Endothelial cell of umbilical vein (primary cell): ENCODE data around the gene TBCD. TPM values are rescaled to one million over a fixed set of nuclear protein-coding genes. Genes with fewer than 3 reads are reported as not detected.

Experiments
- BruUV-seq: library from RNA; stranded (reverse); fragments of 400-500 nt; replicated peaks from 2 replicates; lab custom pipeline; 2021; lab: Mats Ljungman, UMichigan
- CTCF ChIA-PET: fragments of 300-600, 350-600 bp; sonication (Branson Sonifier 250); formaldehyde crosslinking; loops from one replicate; lab custom pipeline; 2021; ENCODE audit warnings: antibody characterized with exemption, inconsistent platforms; lab: Charles Lee
- POLR2A ChIA-PET: fragments of 300-600, 350-600 bp; sonication (Branson Sonifier 250); formaldehyde crosslinking; loops from one replicate; lab custom pipeline; 2021; ENCODE audit warnings: antibody characterized with exemption, inconsistent platforms; lab: Charles Lee
- DNase-seq: peaks from one replicate; pipeline ENCODE4 v3.0.0-alpha.2; 2011; ENCODE audit warnings: low read depth, low spot score
- FAIRE-seq: peaks from 2 replicates; lab custom pipeline; 2011; peaks lifted over from hg19 to GRCh38; lab: Jason Lieb, UNC
- H2AFZ ChIP-seq: 2 replicates; pipeline ENCODE4 v1.6.0; 2012; ENCODE audit warnings: low read depth, low read length, control low read depth, inconsistent platforms
- H3K27ac ChIP-seq: 2 replicates; pipeline ENCODE4 v1.5.1; 2011; ENCODE audit warnings: low read depth, mild to moderate bottlenecking, control low read depth, low read length, moderate library complexity; ENCODE audit not compliant: insufficient read depth
- H3K27me3 ChIP-seq, 2 experiments: 2 replicates each; pipeline versions ENCODE4 v1.6.0 to v1.6.1; 2011; ENCODE audit warnings: low read length in 2 of 2, mixed read lengths in 1 of 2; ENCODE audit not compliant: control insufficient read depth in 2 of 2, insufficient read depth in 2 of 2
- H3K36me3 ChIP-seq, 2 experiments: 2 replicates in 1 of 2; 3 replicates in 1 of 2; pipeline ENCODE4 v1.5.1; 2011; ENCODE audit warnings: low read length in 2 of 2, mild to moderate bottlenecking in 1 of 2, moderate library complexity in 1 of 2; ENCODE audit not compliant: control insufficient read depth in 2 of 2, insufficient read depth in 2 of 2; ENCODE audit errors: extremely low read depth in 1 of 2
- H3K4me1 ChIP-seq: 3 replicates; pipeline ENCODE4 v1.5.1; 2011; ENCODE audit warnings: mild to moderate bottlenecking, low read length; ENCODE audit not compliant: control insufficient read depth, insufficient read depth; ENCODE audit errors: extremely low read depth
- H3K4me2 ChIP-seq: 2 replicates; pipeline ENCODE4 v1.6.1; 2011; ENCODE audit warnings: low read length, control low read depth, mixed read lengths; ENCODE audit not compliant: insufficient read depth
- H3K4me3 ChIP-seq, 3 experiments: fragments of 200-600 bp in 1 of 3; sonication (generic), shearing (Covaris generic) in 1 of 3; replicated peaks in 1 of 3; 2 replicates each; pipeline ENCODE4 v1.5.1; 2011 to 2016; ENCODE audit warnings: control low read depth in 3 of 3, low read length in 3 of 3, mild to moderate bottlenecking in 2 of 3, inconsistent platforms in 1 of 3, low read depth in 1 of 3, moderate library complexity in 1 of 3; ENCODE audit not compliant: insufficient read depth in 1 of 3
- H3K79me2 ChIP-seq: 2 replicates; pipeline ENCODE4 v1.6.0; 2012; ENCODE audit warnings: low read length, inconsistent platforms; ENCODE audit not compliant: control insufficient read depth, insufficient read depth
- H3K9ac ChIP-seq: replicated peaks from 2 replicates; pipeline ENCODE3; 2011; ENCODE audit warnings: low read length, control low read depth; ENCODE audit not compliant: insufficient read depth; ENCODE audit errors: extremely low read depth
- H3K9me1 ChIP-seq: replicated peaks from 3 replicates; pipeline ENCODE4 v1.6.0; 2011; ENCODE audit warnings: mild to moderate bottlenecking, low read length; ENCODE audit not compliant: control insufficient read depth, insufficient read depth; ENCODE audit errors: extremely low read depth
- H3K9me3 ChIP-seq: replicated peaks from 2 replicates; pipeline ENCODE4 v1.5.1; 2012; ENCODE audit warnings: low read length, inconsistent platforms; ENCODE audit not compliant: control insufficient read depth, insufficient read depth
- H4K20me1 ChIP-seq: replicated peaks from 2 replicates; pipeline ENCODE3; 2011; ENCODE audit warnings: mild to moderate bottlenecking, low read length; ENCODE audit not compliant: control insufficient read depth, insufficient read depth; ENCODE audit errors: extremely low read depth
- CTCF ChIP-seq, 2 donors: IDR thresholded peaks; 1 replicate in 1 of 2; 2 replicates in 1 of 2; pipeline ENCODE4 v1.5.1; 2011; ENCODE audit warnings: low read length in 2 of 2, mild to moderate bottlenecking in 2 of 2, moderate library complexity in 2 of 2, control low read depth in 1 of 2, inconsistent platforms in 1 of 2, low read depth in 1 of 2; ENCODE audit not compliant: insufficient read depth in 1 of 2; ENCODE audit errors: extremely low read depth in 1 of 2
- EZH2 ChIP-seq: IDR thresholded peaks from 2 replicates; pipeline ENCODE4 v1.6.1; 2012; ENCODE audit warnings: borderline replicate concordance, low read depth, mild to moderate bottlenecking, moderate library complexity, low read length, inconsistent platforms; ENCODE audit not compliant: severe bottlenecking
- FOS ChIP-seq: IDR thresholded peaks from 2 replicates; pipeline ENCODE4 v1.6.1; 2011; ENCODE audit warnings: mild to moderate bottlenecking, low read length, moderate library complexity, borderline replicate concordance; ENCODE audit not compliant: insufficient read depth
- GATA2 ChIP-seq: IDR thresholded peaks from 2 replicates; pipeline ENCODE4 v1.7.0; 2011; ENCODE audit warnings: low read depth, mild to moderate bottlenecking, moderate library complexity, mixed read lengths, low read length; ENCODE audit not compliant: insufficient read length, insufficient read depth
- JUN ChIP-seq: IDR thresholded peaks from 2 replicates; pipeline ENCODE4 v1.6.1; 2011; ENCODE audit warnings: borderline replicate concordance, low read depth; ENCODE audit not compliant: insufficient read length, insufficient read depth
- MYC ChIP-seq: IDR thresholded peaks from one replicate; pipeline ENCODE4 v1.6.1; 2011; ENCODE audit warnings: mild to moderate bottlenecking, low read depth, low read length
- POLR2AphosphoS5 ChIP-seq: IDR thresholded peaks from 2 replicates; pipeline ENCODE4 v1.6.1; 2012; ENCODE audit warnings: low read depth, mild to moderate bottlenecking, control low read depth, low read length, moderate library complexity; ENCODE audit not compliant: insufficient read depth
- dilution Hi-C: fragments of 300-500 bp; cut with MboI; formaldehyde crosslinking; loops from one replicate; pipeline ENCODE4 v1.15.0; 2019; ENCODE audit warnings: low sequenced_read_pairs; ENCODE audit not compliant: extremely low pct_ligation_motif_present
- intact Hi-C: fragments of 100-400 bp; cut with micrococcal nuclease; formaldehyde crosslinking; loops from one replicate; pipeline ENCODE4 v1.10.0; 2022
- polyA plus RNA-seq, 4 experiments: library from polyadenylated mRNA; depleted of rRNA in 3 of 4; stranded (reverse) in 3 of 4; unstranded in 1 of 4; fragments of >200 nt; gene quantifications; 2 replicates each; pipeline versions ENCODE4 v1.2.1 to v1.2.3, GENCODE V29; 2011 to 2012; ENCODE audit warnings: missing spikeins in 1 of 4
- total RNA-seq: library from RNA; stranded (reverse); gene quantifications from 2 replicates; pipeline ENCODE4 v1.2.3, GENCODE V29; 2021

Gene TBCD
- total and polyA plus RNA-seq, 2 donors (not counting 3 experiments of a cell fraction or from before 2014, with no cell fraction given): 121 to 145 TPM

- Histone ChIP-seq H3K27ac (no peak overlapping the region), H3K4me1 (no peaks in the 10 kb centered on the region), H3K36me3 (peaks cover 0 to 2% of the 10 kb centered on the region in 2 experiments), H3K27me3 (no peaks in the 10 kb centered on the region), H3K9ac (no peak overlapping the region), H2AFZ (no peak overlapping the region), H3K9me1 (no peaks in the 10 kb centered on the region), H4K20me1 (no peaks in the 10 kb centered on the region), H3K4me2 (no peak overlapping the region), H3K9me3 (no peaks in the 10 kb centered on the region), H3K79me2 (no peaks in the 10 kb centered on the region), H3K4me3 (no peak overlapping the region)
- ChIA-PET POLR2A (interaction anchor here (0.6 kb wide), 1 partner anchor 10 kb away, joined by 6 read pairs; no protein-coding TSS in a partner anchor), CTCF (no interaction called here)
- DNase-seq (no peak), FAIRE-seq (no peak)
- dilution Hi-C loops (no loop called here), intact Hi-C loops (no loop called here)
- no TSS peak for BruUV-seq
- TF ChIP-seq FOS (no peak), GATA2 (no peak), EZH2 (no peak), POLR2AphosphoS5 (no peak), MYC (no peak), CTCF (IDR thresholded peaks at IDR 0.05; ENCODE audit: extremely low read depth in 1 of 2, insufficient read depth in 1 of 2, low read depth in 1 of 2, low read length in 2 of 2) (no peak), JUN (no peak)
Measured at GRCh38 chr17:82832881-82833475, 81.1 kb downstream of the TBCD start.
